NOMO-1 treated with dmso at 0.1 percent for 144 hours (cell line): ENCODE measurements around the gene ARFGEF3.
"Not testable (repeated sequence)": the region's sequence is repeated elsewhere in the genome, so short reads cannot be mapped to it uniquely, and the experiment has no call there.

ENCODE experiments used
- DNase-seq: peaks from one replicate; lab custom pipeline; 2025; ENCODE audit not compliant: unreplicated experiment; lab: John Stamatoyannopoulos, UW

Gene ARFGEF3

GRCh38 chr6:138212530-138212929, 50.8 kb downstream of the ARFGEF3 start:
- DNase-seq = not testable (repeated sequence)

GRCh38 chr6:138215093-138215782, 53.5 kb downstream of the ARFGEF3 start:
- DNase-seq = no peak

- no peak for DNase-seq
These were observed 56.7 kb downstream of the ARFGEF3 start, which contains the start of gene PBOV1 for GRCh38 chr6:138218449-138218848. TSS of gene PBOV1 (minus strand) at chr6:138218491. CDS start at chr6:138218395, 96 bp downstream.

GRCh38 chr6:138219398-138219797, 57.7 kb downstream of the ARFGEF3 start:
- no peak for DNase-seq

GRCh38 chr6:138219901-138220300, 58.2 kb downstream of the ARFGEF3 start:
- DNase-seq = no peak

GRCh38 chr6:138222901-138223546, 61.3 kb downstream of the ARFGEF3 start:
- DNase-seq = no peak

GRCh38 chr6:138225953-138226352, 64.2 kb downstream of the ARFGEF3 start:
- DNase-seq = no peak

GRCh38 chr6:138226700-138227315, 65.1 kb downstream of the ARFGEF3 start:
- DNase-seq = no peak

- DNase-seq = no peak
These were observed 65.6 kb downstream of the ARFGEF3 start for GRCh38 chr6:138227316-138227781.

- no peak for DNase-seq
These were observed 67.3 kb downstream of the ARFGEF3 start for GRCh38 chr6:138229072-138229471.

- DNase-seq = no peak
These were observed 68.0 kb downstream of the ARFGEF3 start for GRCh38 chr6:138229663-138230179.

- no peak for DNase-seq
These were observed 68.5 kb downstream of the ARFGEF3 start for GRCh38 chr6:138230221-138230620.

GRCh38 chr6:138230759-138231380, 69.1 kb downstream of the ARFGEF3 start:
- no peak for DNase-seq

- no peak for DNase-seq
These were observed 69.7 kb downstream of the ARFGEF3 start for GRCh38 chr6:138231381-138231886.

- no peak for DNase-seq
These were observed 72.6 kb downstream of the ARFGEF3 start for GRCh38 chr6:138234363-138234762.

GRCh38 chr6:138235205-138235604, 73.5 kb downstream of the ARFGEF3 start:
- DNase-seq = no peak

GRCh38 chr6:138235693-138236092, 74.0 kb downstream of the ARFGEF3 start:
- DNase-seq = no peak

GRCh38 chr6:138237463-138237862, 75.7 kb downstream of the ARFGEF3 start:
- no peak for DNase-seq

- no peak for DNase-seq
These were observed 76.6 kb downstream of the ARFGEF3 start for GRCh38 chr6:138238368-138238767.

- no peak for DNase-seq
These were observed 78.0 kb downstream of the ARFGEF3 start for GRCh38 chr6:138239774-138240173.
